Measurements from ENCODE around the gene JUP.

DNA sequence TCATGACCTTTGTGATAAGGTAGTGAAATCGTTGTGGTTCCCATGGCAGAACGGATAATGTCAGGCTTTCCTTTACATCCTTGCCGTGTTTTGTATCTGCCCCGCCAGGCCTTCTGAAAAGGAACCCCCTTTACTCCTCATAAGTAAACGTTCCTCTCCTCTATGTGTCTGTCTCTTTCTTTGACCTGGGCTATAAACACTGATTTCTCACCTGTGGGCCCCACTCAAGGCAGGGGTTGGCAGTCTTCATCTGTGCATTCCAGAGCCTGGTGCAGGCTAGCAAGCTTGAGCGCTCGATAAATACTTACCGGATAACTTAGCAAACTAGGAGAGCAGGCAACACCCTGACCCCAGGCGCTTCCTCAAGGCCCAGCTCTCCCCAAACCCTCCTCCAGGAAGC is 44.8 kb downstream of the JUP start:
- TF ChIP-seq CTCF (IDR thresholded peaks at IDR 0.05) (no peak), POLR2A (IDR thresholded peaks at IDR 0.05) (no peak)
